ENCODE results near the gene FEM1B. TPM values are rescaled to one million over a fixed set of nuclear protein-coding genes. Genes with fewer than 3 reads are reported as not detected.

FEM1B gene
- total RNA-seq, 1 donor from 2014 or later, result 57.0 TPM

DNA sequence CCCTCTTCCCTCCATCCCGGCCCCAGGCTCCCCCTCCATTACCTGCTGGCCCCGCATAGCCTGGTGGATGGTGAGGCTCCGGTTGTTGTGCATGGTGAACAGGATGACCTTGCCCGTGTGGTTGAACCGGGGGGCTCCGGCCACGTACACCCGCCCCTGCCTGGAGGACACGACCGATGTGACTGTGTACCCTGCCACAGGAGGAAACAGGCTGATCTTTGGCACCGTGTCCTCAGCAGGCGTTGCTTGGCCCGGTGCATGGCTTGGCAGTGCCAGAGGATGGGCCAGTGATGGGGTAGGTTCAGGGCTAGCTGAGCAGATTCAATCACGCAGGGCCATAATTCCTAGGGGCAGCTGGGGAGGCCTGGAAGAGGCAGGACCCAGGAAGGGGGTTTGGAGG lies 58.1 kb downstream of the FEM1B start:
- H3K9me3 ChIP-seq, result no peaks in the 10 kb centered on the region
- DNase-seq (ENCODE audit: low spot score in 2 of 2), result no peak
- no peak overlapping the region for H3K4me3 ChIP-seq
- no peaks in the 10 kb centered on the region for H3K27me3 ChIP-seq
- peaks cover 20 to 45% of the 10 kb centered on the region in 2 donors for H3K36me3 ChIP-seq
- TF ChIP-seq, protein P1, sequence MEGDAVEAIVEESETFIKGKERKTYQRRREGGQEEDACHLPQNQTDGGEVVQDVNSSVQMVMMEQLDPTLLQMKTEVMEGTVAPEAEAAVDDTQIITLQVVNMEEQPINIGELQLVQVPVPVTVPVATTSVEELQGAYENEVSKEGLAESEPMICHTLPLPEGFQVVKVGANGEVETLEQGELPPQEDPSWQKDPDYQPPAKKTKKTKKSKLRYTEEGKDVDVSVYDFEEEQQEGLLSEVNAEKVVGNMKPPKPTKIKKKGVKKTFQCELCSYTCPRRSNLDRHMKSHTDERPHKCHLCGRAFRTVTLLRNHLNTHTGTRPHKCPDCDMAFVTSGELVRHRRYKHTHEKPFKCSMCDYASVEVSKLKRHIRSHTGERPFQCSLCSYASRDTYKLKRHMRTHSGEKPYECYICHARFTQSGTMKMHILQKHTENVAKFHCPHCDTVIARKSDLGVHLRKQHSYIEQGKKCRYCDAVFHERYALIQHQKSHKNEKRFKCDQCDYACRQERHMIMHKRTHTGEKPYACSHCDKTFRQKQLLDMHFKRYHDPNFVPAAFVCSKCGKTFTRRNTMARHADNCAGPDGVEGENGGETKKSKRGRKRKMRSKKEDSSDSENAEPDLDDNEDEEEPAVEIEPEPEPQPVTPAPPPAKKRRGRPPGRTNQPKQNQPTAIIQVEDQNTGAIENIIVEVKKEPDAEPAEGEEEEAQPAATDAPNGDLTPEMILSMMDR (IDR thresholded peaks at IDR 0.05), result no peak
- H3K27ac ChIP-seq, result peak overlapping the region; percentile 96 to 98
- intact Hi-C loops (cut with DNase I), result loop anchor here (1.0 to 2.0 kb wide), 3 partner anchors 17 to 30 kb away; no protein-coding TSS in a partner anchor
- peaks cover 33 to 63% of the 10 kb centered on the region in 2 donors for H3K4me1 ChIP-seq

DNA sequence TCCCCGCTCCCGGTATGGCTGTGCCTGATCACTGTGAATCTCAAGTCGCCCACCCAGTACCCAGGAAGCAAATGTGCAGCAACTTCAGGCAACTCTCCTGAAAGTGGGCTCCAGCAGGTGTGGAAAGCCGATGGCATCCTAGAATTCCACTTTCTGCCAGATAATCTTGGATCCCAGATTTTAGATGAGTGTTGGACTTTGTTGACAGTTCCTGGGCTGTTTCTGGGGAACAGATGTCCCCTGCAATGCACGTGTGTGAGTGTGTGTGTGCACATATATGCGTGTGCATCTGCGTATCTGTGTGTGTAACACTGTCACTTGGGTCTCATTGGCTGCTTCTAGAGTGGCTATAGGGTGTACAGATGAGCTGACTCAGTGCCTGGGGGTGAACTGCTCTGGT lies 59.0 kb downstream of the FEM1B start:
- DNase-seq (ENCODE audit: low spot score in 2 of 2), result no peak
- Histone ChIP-seq H3K27ac (peak overlapping the region; percentile 96 to 98), H3K4me1 (peaks cover 38 to 71% of the 10 kb centered on the region in 2 donors), H3K4me3 (no peak overlapping the region), H3K27me3 (no peaks in the 10 kb centered on the region), H3K9me3 (no peaks in the 10 kb centered on the region), H3K36me3 (peaks cover 11 to 36% of the 10 kb centered on the region in 2 donors)
- intact Hi-C loops (cut with DNase I), result no loop called here
- TF ChIP-seq, protein P1 (IDR thresholded peaks at IDR 0.05), result no peak

DNA sequence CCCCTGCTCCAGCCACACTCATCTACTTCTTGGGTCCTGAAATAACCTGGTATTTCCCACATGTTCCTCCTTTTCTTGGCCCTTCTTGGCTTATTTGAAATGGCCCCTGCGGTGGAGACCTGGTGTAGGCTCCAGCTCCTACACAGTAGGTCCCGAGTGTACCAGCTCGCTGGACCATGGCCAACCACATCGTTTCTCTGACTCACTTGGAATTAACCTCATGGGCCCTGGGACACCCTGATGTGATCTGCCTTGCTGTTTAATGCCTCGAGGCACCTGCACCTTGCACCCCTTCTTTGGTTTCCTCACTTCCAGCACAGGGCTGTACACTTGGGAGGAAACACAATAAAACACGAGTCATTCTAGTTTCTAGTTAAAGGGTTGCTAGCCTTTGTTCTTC lies 60.3 kb downstream of the FEM1B start:
- no peaks in the 10 kb centered on the region for H3K9me3 ChIP-seq
- H3K36me3 ChIP-seq, result peaks cover 5 to 31% of the 10 kb centered on the region in 2 donors
- no peaks in the 10 kb centered on the region for H3K27me3 ChIP-seq
- DNase-seq (ENCODE audit: low spot score in 2 of 2), result peak; percentile 65 to 90
- H3K27ac ChIP-seq, result peak overlapping the region; percentile 96 to 98
- no peak overlapping the region for H3K4me3 ChIP-seq
- peaks cover 48 to 80% of the 10 kb centered on the region in 2 donors for H3K4me1 ChIP-seq
- TF ChIP-seq, protein P1 (IDR thresholded peaks at IDR 0.05), result no peak
- intact Hi-C loops (cut with DNase I), result no loop called here

DNA sequence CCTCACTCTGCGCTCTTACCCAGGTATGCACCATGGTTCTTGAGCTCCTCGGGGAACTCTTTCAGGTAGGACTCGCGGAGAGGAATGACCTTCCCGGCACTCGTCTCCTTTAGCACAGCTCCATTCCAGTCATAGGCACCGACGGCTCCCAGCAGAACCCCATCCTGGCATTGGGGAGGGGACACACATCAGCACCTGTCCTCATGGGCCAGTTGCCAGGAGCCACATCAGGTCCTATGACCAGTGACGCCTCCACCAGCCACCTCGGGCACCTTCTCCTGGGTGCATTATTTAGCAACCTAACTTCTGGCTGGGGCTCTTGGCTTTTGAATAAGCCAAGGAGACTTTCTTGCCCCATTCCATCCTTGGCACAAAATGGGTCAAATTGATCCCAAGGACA lies 61.9 kb downstream of the FEM1B start:
- H3K9me3 ChIP-seq, result no peaks in the 10 kb centered on the region
- H3K27ac ChIP-seq, result peak overlapping the region; percentile 96 to 98
- DNase-seq (ENCODE audit: low spot score in 2 of 2), result no peak
- intact Hi-C loops (cut with DNase I), result no loop called here
- no peaks in the 10 kb centered on the region for H3K27me3 ChIP-seq
- peaks cover 37 to 71% of the 10 kb centered on the region in 2 donors for H3K4me1 ChIP-seq
- peaks cover 9 to 41% of the 10 kb centered on the region in 2 donors for H3K36me3 ChIP-seq
- no peak overlapping the region for H3K4me3 ChIP-seq
- TF ChIP-seq, protein P1 (IDR thresholded peaks at IDR 0.05), result no peak

DNA sequence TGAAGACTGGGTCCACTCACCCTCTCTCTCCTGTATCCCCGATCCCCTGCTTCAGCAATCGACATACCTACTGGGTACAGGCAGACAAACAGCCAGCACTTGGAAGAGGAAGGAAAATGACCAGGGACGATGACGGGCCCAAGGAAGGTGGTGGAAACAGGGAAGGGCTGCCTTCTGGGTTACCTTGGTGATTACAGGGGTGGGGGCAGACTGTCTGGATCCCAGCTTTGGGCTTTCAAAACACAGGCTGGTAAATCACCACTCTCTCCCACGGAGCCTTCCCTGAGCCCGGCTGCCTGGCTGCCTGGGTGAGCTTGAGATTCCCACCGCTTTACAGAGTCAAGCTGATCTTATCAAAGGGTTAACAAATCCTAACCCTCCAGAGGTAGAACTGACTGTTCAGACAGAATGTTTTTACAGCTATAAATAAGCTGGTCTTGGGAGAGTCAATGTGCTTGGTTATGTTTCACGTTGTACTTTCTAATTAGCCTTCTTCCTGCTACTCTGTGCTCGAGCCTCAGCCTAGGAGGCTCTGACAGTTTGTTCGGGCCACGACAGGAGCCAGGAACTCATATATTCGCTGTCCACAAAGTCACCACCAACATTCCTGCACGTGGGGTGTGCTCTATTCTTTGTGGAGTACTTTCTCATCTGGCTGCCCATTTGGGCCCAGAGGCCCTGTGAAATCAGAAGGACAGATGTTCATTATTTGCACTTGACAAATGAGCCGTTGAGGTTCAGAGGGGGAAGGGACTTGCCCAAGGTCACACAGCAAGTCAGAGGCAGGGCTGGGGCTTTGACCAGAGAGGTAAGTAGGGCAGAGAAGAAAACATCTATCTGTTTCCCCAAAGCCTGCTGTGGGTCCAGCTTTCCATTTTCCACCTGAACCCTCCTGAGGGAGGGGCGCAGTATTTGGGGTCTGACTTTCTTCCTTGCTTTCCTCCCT lies 63.5 kb downstream of the FEM1B start:
- Histone ChIP-seq H3K27me3 (no peaks in the 10 kb centered on the region), H3K9me3 (no peaks in the 10 kb centered on the region), H3K4me1 (peaks cover 26 to 57% of the 10 kb centered on the region in 2 donors), H3K4me3 (no peak overlapping the region), H3K27ac (peak overlapping the region; percentile 96 to 98), H3K36me3 (peaks cover 20 to 54% of the 10 kb centered on the region in 2 donors)
- DNase-seq (ENCODE audit: low spot score in 2 of 2), result peak in 1 of 2 donors; percentile 89
- intact Hi-C loops (cut with DNase I), result no loop called here
- TF ChIP-seq, protein P1 (IDR thresholded peaks at IDR 0.05), result no peak
